GM13977 (cell line): ENCODE results near the gene PLK2.

Source experiments
- DNase-seq: peaks from one replicate; pipeline ENCODE4 v3.0.0; 2012; ENCODE audit warnings: low spot score
- in situ Hi-C: fragments of 300-500 bp; cut with MboI; formaldehyde crosslinking; loops from one replicate; pipeline ENCODE4 v1.12.0; 2022; ENCODE audit warnings: low sequenced_read_pairs, low pct_unique_long_range_greater_than_20kb, mixed read lengths, inconsistent platforms; ENCODE audit not compliant: unreplicated experiment
- TF ChIP-seq, protein P1 (sequence below): IDR thresholded peaks from 2 replicates; pipeline ENCODE4 v1.5.1; 2012; ENCODE audit warnings: mild to moderate bottlenecking, control low read depth; ENCODE audit not compliant: insufficient read depth; ENCODE audit errors: extremely low read depth, missing control alignments

PLK2 gene

GRCh38 chr5:58457050-58457449 lies 2.8 kb downstream of the PLK2 start:
- no peak for DNase-seq
- TF ChIP-seq, protein P1, sequence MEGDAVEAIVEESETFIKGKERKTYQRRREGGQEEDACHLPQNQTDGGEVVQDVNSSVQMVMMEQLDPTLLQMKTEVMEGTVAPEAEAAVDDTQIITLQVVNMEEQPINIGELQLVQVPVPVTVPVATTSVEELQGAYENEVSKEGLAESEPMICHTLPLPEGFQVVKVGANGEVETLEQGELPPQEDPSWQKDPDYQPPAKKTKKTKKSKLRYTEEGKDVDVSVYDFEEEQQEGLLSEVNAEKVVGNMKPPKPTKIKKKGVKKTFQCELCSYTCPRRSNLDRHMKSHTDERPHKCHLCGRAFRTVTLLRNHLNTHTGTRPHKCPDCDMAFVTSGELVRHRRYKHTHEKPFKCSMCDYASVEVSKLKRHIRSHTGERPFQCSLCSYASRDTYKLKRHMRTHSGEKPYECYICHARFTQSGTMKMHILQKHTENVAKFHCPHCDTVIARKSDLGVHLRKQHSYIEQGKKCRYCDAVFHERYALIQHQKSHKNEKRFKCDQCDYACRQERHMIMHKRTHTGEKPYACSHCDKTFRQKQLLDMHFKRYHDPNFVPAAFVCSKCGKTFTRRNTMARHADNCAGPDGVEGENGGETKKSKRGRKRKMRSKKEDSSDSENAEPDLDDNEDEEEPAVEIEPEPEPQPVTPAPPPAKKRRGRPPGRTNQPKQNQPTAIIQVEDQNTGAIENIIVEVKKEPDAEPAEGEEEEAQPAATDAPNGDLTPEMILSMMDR, result no peak
- in situ Hi-C loops, result loop anchor here (10.0 to 25.0 kb wide), 3 partner anchors 570 to 952 kb away; no protein-coding TSS in a partner anchor

DNA sequence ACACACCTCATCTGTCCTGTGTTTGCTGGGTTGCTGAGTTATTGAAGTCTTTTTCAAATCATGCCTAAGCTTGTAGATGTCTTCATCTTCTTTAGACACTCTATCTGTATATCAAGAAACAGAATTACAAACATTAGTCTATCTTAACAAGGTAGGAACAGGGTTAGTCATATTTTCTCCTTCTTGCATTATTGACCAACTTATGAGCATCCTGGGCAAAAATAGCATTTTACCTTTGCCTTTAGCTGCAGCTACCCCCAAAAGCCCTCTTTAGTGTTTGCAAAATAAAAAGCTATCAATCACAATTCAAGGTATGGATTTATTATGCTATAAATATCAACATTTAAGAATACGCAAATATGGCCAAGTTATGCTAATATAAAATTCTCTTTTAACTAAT lies 3.4 kb downstream of the PLK2 start:
- TF ChIP-seq, protein P1, result no peak
- DNase-seq, result no peak
- in situ Hi-C loops, result loop anchor here (10.0 to 25.0 kb wide), 3 partner anchors 569 to 952 kb away; no protein-coding TSS in a partner anchor

GRCh38 chr5:58456026-58456425 lies 3.9 kb downstream of the PLK2 start:
- TF ChIP-seq, protein P1, result no peak
- in situ Hi-C loops, result loop anchor here (10.0 to 25.0 kb wide), 3 partner anchors 569 to 951 kb away; no protein-coding TSS in a partner anchor
- DNase-seq, result no peak

DNA sequence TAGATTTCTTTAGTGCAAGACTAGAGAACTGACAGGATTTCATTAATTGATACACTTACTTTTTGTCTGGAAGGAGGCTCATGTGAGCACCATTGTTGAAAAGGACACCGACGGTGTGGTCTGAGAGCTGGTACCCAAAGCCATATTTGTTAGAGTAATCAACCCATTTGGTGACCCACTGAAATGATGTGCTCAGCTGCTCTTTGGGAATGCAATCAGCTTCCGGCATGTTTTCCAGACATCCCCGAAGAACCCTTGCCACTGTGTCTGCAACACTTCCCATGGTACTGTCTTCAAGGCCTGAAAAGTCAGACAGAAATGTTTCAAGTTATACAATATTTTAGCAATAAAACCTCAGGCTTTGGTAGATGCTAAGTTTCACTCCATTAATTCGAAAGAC lies 4.4 kb downstream of the PLK2 start:
- TF ChIP-seq, protein P1, result no peak
- in situ Hi-C loops, result loop anchor here (10.0 to 25.0 kb wide), 3 partner anchors 568 to 951 kb away; no protein-coding TSS in a partner anchor
- DNase-seq, result no peak

DNA sequence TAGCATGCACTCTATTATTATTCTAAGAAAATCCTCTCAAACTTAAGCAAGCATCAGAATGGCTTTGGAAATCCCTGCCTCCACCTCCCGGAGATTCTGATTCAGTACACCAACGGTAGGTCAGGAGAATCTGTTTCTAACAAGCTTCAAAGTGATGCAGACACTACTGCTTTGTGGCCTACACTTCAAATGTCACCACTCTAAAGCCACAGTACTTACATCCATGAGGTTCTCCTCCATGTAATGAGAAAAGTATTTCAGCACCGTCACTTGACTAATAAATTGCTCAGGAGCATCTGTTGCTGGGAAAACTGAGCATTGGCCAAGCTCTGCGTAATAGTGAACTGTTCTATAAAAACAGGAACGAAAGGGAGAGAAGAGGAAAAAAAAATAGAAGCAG lies 4.8 kb downstream of the PLK2 start:
- in situ Hi-C loops, result loop anchor here (10.0 to 25.0 kb wide), 3 partner anchors 568 to 950 kb away; no protein-coding TSS in a partner anchor
- DNase-seq, result no peak
- TF ChIP-seq, protein P1, result no peak

DNA sequence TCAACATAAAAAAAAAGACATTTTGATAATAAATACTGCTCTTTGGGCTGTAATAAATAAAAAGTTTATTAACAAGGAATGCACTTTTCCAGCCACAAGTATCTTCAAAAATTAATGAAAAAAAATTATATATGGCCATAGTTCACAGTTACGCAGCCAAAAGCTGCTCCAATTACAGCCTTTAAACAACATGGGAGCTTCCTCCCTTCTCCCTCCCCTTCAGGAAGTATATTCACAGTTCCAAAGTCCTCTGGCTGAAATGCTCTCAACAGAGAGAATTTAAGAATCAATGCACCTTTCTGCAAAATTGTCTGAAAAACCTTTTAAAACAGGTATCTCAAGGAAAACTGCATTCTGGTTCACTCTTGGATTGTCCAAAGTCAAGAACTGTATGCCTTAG lies 5.9 kb downstream of the PLK2 start:
- DNase-seq, result no peak
- TF ChIP-seq, protein P1, result no peak
- in situ Hi-C loops, result loop anchor here (10.0 to 25.0 kb wide), 3 partner anchors 567 to 949 kb away; no protein-coding TSS in a partner anchor

DNA sequence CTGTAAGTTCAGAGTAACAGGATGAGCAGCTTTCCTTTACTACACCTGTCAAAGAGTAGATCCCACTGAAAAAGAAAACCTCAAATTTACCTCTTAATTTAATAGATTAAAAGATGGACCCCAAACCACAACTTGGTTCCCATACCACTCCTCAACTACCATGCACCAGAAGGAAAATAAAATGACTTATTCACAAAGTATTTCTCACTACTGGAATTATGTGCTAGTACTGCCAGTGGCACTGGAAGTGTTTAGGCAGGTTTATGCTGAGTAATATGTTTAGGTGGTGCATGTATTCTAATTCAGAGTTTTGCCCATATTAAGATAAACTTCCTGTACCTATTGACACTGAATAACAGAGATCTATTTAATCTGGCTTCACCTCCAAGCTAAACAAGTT lies 6.6 kb downstream of the PLK2 start:
- no peak for DNase-seq
- in situ Hi-C loops, result loop anchor here (10.0 to 25.0 kb wide), 3 partner anchors 566 to 949 kb away; no protein-coding TSS in a partner anchor
- TF ChIP-seq, protein P1, result no peak
